HG03066 (cell line): ENCODE data around the gene IRAG1.
"Not testable (repeated sequence)": the region's sequence is repeated elsewhere in the genome, so short reads cannot be mapped to it uniquely, and the experiment has no call there.

ENCODE experiments used
- ATAC-seq: cut with Tn5 transposase; IDR thresholded peaks from one replicate; pipeline ENCODE4 v1.9.1; 2021; ENCODE audit warnings: low read depth; ENCODE audit not compliant: unreplicated experiment

The IRAG1 gene

GRCh38 chr11:10708131-10708530, 14.6 kb upstream of the IRAG1 start:
- no peak for ATAC-seq

- no peak for ATAC-seq
Observed at GRCh38 chr11:10701982-10702381, 8.4 kb upstream of the IRAG1 start.

- ATAC-seq = no peak
Observed at GRCh38 chr11:10699072-10699471, 5.5 kb upstream of the IRAG1 start.

GRCh38 chr11:10697323-10697620, 3.7 kb upstream of the IRAG1 start:
- ATAC-seq = no peak

- no peak for ATAC-seq
Observed at GRCh38 chr11:10696468-10697322, 3.1 kb upstream of the IRAG1 start.

- ATAC-seq = no peak
Observed at GRCh38 chr11:10695833-10696232, 2.3 kb upstream of the IRAG1 start.

- no peak for ATAC-seq
Observed at GRCh38 chr11:10694486-10695239, 1.1 kb upstream of the IRAG1 start.

GRCh38 chr11:10692531-10693115, 932 bp downstream of the IRAG1 start:
- ATAC-seq = no peak

- no peak for ATAC-seq
Observed at GRCh38 chr11:10688401-10688800, 5.2 kb downstream of the IRAG1 start.

GRCh38 chr11:10686311-10686710, 7.2 kb downstream of the IRAG1 start:
- no peak for ATAC-seq

- ATAC-seq = no peak
Observed at GRCh38 chr11:10683429-10683828, 10.1 kb downstream of the IRAG1 start.

- ATAC-seq = no peak
Observed at GRCh38 chr11:10680956-10681487, 12.5 kb downstream of the IRAG1 start.

- not testable (repeated sequence) for ATAC-seq
Observed at GRCh38 chr11:10680279-10680678, 13.3 kb downstream of the IRAG1 start.

GRCh38 chr11:10679644-10680043, 13.9 kb downstream of the IRAG1 start:
- ATAC-seq = no peak

GRCh38 chr11:10678101-10678500, 15.5 kb downstream of the IRAG1 start:
- ATAC-seq = no peak

- no peak for ATAC-seq
Observed at GRCh38 chr11:10676919-10677318, 16.6 kb downstream of the IRAG1 start.

GRCh38 chr11:10674911-10675440, 18.6 kb downstream of the IRAG1 start:
- ATAC-seq = no peak

- no peak for ATAC-seq
Observed at GRCh38 chr11:10674440-10674855, 19.1 kb downstream of the IRAG1 start.

GRCh38 chr11:10673501-10674062, 20.0 kb downstream of the IRAG1 start:
- ATAC-seq = no peak

GRCh38 chr11:10670099-10670498, 23.5 kb downstream of the IRAG1 start:
- no peak for ATAC-seq
